CD4-positive, alpha-beta T cell treated with Interleukin-4 for 1 hour (primary cell): ENCODE measurements around the gene SLC26A11.
"Not testable (repeated sequence)": the region's sequence is repeated elsewhere in the genome, so short reads cannot be mapped to it uniquely, and the experiment has no call there.

Experiments used
- DNase-seq, 2 donors: peaks; one replicate each; pipeline ENCODE4 v3.0.0-alpha.2; 2020 to 2022

SLC26A11 gene

GRCh38 chr17:80219013-80219762 lies 1.0 kb upstream of the SLC26A11 start:
- peak; percentile 95 for DNase-seq

GRCh38 chr17:80219763-80220053 lies 519 bp upstream of the SLC26A11 start:
- DNase-seq, result no peak

GRCh38 chr17:80220736-80221215 lies 549 bp downstream of the SLC26A11 start:
- DNase-seq, result peak in 1 of 2 donors; percentile 16

DNA sequence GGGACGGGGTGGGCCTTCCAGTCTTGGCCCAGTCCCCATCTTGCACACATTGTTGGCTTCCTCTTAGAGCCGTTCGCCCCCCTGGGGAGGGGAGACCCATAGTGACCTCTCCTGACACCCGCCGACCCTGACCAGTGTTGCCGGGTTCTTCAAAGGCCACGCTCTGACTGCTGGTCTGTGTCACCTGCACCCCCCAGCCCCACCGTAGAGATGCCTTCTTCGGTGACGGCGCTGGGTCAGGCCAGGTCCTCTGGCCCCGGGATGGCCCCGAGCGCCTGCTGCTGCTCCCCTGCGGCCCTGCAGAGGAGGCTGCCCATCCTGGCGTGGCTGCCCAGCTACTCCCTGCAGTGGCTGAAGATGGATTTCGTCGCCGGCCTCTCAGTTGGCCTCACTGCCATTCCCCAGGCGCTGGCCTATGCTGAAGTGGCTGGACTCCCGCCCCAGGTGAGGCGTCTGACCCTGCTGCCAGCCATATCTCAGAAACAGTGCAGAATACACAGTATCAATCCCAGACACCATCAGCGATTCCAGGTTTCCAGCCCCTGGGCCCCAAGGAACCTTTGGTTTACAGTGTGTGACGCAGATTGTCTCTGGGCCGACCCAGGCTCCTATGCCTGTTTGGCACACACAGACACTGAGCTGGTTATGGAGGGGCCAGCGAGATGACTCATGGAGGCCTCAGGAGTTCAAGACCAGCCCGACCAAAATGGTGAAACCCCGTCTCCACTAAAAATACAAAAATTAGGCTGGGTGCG lies 1.3 kb downstream of the SLC26A11 start:
- no peak for DNase-seq

DNA sequence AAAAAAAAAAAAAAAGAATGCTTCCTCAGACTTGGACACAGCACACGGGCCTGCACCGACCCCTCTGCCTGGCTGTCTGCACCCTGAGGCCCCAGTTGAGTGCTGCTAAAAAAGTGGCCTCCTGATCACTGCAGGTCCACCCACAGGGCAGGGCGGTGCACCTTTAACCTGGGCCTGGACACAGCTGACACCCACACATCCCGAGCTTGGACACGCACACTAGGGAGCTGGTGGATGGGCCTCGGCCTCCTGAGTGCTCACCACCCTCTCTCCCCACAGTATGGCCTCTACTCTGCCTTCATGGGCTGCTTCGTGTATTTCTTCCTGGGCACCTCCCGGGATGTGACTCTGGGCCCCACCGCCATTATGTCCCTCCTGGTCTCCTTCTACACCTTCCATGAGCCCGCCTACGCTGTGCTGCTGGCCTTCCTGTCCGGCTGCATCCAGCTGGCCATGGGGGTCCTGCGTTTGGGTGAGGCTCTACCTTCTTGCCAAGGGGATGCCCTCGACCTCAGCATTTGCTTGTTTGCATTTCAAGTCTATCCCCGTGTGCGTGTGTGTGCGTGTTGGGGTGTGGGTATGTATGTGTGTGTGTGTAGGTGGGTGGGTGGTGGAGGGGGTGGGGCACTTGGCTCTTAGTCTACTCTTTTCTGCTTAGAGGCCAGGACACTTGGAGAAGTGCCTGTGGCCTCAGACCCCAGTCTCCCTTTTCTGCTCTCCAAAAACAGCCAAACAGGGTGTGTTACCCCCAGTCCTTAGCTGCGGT lies 2.3 kb downstream of the SLC26A11 start:
- no peak for DNase-seq

GRCh38 chr17:80223142-80223815 lies 3.1 kb downstream of the SLC26A11 start:
- no peak for DNase-seq

DNA sequence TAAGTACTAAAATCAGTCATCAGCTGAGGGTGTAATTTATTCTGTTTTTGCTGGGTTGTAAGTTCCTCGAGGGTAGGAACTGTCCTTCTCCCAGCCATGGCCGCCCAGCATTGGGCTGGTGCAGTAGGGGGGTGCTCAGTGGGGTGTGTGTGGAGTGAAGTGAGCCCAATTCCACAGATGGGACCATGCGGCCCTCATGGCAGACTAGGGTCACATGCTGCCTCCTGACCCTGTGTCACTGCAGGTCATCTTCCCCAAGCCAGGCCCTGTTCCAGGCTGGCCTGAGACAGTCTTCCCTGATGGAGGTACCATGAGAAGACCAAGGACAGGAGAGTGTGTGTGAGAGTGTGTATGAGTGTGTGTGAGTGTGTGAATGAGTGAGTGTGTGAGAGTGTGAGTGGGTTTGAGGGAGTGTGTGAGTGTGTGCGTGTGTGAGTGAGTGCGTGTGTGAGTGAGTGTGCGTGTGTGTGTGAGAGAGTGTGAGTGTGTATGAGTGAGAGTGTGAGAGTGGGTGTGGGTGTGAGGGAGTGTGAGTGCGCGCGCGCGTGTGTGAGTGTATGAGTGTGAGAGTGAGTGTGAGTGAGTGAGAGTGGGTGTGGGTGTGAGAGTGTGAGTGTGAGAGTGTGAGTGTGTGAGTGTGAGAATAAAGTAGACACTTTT lies 3.7 kb downstream of the SLC26A11 start:
- no peak for DNase-seq

- no peak for DNase-seq
Observed at GRCh38 chr17:80224683-80225082, 4.5 kb downstream of the SLC26A11 start.

DNA sequence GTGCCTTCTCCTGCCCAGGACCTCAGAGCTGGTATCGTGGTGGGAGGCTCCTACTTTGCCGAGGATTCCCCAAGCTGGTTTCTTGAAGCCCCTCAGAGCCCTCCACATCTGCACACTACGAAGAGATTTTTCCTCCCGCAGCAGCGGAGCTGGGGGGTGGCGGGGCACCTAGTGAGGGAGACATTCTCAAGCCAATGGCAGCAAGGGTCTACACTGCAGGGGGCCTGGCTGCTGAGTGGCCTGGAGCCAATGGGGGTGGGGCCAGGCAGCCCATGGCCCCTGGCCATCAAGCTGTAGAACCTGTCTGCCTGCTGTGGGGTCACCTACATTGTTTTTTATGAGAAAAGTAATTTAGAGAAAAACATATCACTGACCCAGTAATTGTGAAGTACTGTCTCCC lies 5.0 kb downstream of the SLC26A11 start:
- no peak for DNase-seq

DNA sequence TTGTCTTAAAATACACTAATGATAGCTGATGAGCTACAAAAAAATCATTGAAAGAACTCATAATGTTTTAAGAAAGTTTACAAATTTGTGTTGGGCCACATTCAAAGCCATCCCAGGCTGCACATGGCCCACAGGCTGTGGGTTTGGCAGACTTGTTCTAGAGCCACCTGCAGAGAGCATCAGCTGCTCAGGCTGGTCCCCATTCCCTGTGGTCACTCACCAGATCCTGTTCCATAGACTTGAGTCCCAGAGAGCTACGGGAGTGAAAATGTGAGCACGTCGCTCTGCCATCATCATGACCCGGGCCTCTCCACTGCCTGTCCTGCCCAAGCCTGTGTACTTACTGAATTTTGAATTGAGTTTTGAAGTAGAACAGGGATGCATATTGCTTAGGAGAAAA lies 6.9 kb downstream of the SLC26A11 start:
- no peak for DNase-seq

DNA sequence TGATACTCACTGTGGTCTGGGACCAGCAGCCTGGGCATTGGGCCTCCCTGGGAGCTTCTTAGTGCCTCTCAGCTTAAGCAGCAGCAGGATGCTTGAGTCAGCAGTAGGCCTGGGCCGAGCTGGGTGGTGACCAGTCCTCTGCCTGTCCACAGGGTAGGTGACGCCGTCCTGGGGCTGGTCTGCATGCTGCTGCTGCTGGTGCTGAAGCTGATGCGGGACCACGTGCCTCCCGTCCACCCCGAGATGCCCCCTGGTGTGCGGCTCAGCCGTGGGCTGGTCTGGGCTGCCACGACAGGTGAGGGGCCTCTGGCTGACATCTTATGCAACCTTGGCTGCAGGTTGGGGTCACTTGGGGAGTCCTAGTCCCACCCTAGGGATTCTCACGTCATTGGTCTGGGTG lies 7.4 kb downstream of the SLC26A11 start:
- no peak for DNase-seq

GRCh38 chr17:80228477-80228876 lies 8.2 kb downstream of the SLC26A11 start:
- no peak for DNase-seq

- no peak for DNase-seq
Observed at GRCh38 chr17:80229011-80229410, 8.8 kb downstream of the SLC26A11 start.

GRCh38 chr17:80232438-80232837 lies 12.2 kb downstream of the SLC26A11 start:
- no peak for DNase-seq

GRCh38 chr17:80233202-80233601 lies 13.0 kb downstream of the SLC26A11 start:
- DNase-seq, result no peak

GRCh38 chr17:80236911-80237310 lies 16.7 kb downstream of the SLC26A11 start:
- DNase-seq, result no peak

GRCh38 chr17:80237386-80237785 lies 17.2 kb downstream of the SLC26A11 start:
- DNase-seq, result no peak

- DNase-seq, result no peak
Observed at GRCh38 chr17:80242505-80242904, 22.3 kb downstream of the SLC26A11 start.

DNA sequence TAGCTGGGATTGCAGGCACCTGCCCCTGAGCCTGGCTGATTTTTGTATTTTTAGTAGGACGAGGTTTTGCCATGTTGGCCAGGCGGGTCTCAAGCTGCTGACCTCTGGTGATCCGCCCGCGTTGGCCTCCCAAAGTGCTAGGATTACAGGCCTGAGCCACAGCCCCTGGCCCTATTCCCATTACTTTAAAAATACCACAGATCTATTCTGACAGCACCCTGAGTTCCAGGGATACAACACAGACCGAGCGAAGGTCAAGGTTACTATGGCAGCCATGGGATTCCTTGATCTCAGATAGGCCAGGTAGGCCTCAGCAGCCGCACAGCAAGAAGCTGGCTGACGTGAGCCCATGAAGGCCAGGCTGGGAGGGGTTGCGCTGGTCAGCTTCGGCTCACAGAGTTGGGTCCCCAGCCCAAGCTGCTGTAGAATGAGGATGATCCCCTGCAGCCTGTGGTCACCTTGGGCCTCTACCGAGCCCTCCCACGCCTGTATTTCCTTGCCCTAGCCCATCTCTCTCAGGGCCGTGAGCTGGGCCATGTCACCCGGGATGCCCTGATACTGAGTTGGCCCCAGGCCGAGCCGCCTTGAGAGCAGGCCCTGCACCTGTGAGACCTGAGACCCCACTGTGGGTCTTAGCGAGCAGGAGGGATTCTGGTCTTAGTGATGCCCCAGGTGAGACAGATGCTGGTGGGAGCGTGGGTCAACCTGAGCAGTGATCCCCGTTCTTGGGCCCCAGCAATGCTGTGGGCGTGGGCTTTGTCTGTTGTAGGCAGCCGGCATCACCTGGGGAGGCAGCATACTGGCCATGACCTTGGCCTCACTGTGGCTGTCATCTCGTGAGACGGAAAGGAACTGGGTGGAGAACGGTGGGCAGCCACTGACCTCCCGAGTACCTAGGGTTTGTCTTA lies 23.6 kb downstream of the SLC26A11 start:
- no peak for DNase-seq

DNA sequence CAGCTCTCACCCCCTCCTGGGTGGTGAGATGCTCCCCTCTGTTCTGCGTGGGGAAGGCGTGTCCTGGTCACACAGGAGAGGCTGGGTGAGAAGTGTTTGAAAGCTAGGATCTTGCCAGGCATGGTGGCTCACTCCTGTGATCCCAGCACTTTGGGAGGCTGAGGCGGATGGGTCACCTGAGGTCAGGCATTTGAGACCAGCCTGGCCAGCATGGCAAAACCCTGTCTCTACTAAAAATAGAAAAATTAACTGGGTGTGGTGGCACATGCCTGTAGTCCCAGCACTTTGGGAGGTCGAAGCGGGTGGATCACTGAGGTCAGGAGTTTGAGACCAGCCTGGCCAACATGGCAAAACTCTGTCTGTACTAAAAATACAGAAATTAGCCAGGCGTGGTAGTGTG lies 24.2 kb downstream of the SLC26A11 start:
- DNase-seq, result not testable (repeated sequence)

DNA sequence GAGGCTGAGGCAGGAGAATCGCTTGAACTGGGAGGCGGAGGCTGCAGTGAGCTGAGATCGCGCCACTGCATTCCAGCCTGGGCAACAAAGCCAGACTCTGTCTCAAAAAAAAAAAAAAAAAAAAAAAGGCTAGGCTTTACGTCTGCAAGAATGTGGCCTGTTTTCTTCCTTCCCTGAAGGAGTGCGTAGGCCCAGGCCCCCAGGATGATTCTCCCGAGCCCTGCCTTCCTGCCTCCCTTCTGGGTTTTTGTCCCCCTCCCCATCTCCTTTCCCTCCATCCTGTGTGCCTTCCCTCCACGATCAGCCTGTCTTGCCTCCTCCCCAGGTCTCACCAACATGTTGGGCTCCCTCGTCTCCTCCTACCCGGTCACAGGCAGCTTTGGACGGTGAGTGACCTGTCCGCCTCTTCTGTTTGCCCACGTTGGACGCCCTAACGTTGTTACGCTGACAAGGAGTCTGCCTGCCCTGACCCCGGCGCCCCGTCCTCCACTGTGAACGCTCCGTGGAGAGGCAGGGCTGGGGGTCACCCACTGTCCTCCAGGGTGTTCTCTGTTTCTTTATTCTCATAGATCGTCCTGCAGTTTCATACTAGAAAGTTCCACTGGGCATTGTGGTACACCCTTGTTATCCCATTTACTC lies 24.8 kb downstream of the SLC26A11 start:
- no peak for DNase-seq
